Measurements from ENCODE around the gene MYO1H. TPM values are rescaled to one million over a fixed set of nuclear protein-coding genes. Genes with fewer than 3 reads are reported as not detected.

The MYO1H gene
- total RNA-seq, 1 experiment from 2014 or later, result 0.26 TPM

GRCh38 chr12:109421355-109422087, 73.8 kb downstream of the MYO1H start:
- H3K4me1 Mint-ChIP-seq, result no peaks in the 10 kb centered on the region
- Histone ChIP-seq H4K8ac (replicated peaks; ENCODE audit: insufficient read length, low read depth, low read length) (no peak overlapping the region), H3K56ac (ENCODE audit: insufficient read length, low read depth, low read length) (no peak overlapping the region), H3K79me2 (ENCODE audit: insufficient read depth, low read length) (no peaks in the 10 kb centered on the region), H2AFZ (ENCODE audit: low read length) (no peak overlapping the region), H3K23me2 (ENCODE audit: insufficient read length, low read depth, low read length, poor library complexity, severe bottlenecking) (no peaks in the 10 kb centered on the region), H2BK20ac (ENCODE audit: low read depth, low read length, poor library complexity, severe bottlenecking) (no peak overlapping the region), H3K18ac (ENCODE audit: insufficient read length, low read depth, low read length) (no peak overlapping the region), H3K14ac (ENCODE audit: insufficient read depth, low read length) (no peak overlapping the region), H2BK120ac (ENCODE audit: low read depth, low read length, poor library complexity, severe bottlenecking) (no peak overlapping the region), H4K91ac (ENCODE audit: insufficient read length, low read depth, low read length) (no peak overlapping the region), H3K79me1 (ENCODE audit: insufficient read depth, low read depth, low read length, poor library complexity, severe bottlenecking) (no peaks in the 10 kb centered on the region), H3K4me2 (ENCODE audit: insufficient read depth, insufficient read length, low read length) (no peak overlapping the region), H3T11ph (ENCODE audit: low read length) (no peak overlapping the region), H3K23ac (ENCODE audit: insufficient read length, low read depth, low read length) (no peak overlapping the region), H4K20me1 (ENCODE audit: control insufficient read depth, insufficient read depth, insufficient read length) (no peaks in the 10 kb centered on the region), H3K4me1 (ENCODE audit: insufficient read depth, low read length) (no peaks in the 10 kb centered on the region), H3K27ac (ENCODE audit: insufficient read length, low read depth, low read length) (no peak overlapping the region), H2BK5ac (ENCODE audit: insufficient read length, low read length) (no peak overlapping the region), H3K4ac (ENCODE audit: low read depth, low read length) (no peak overlapping the region), H2AK5ac (ENCODE audit: insufficient read length, low read length) (no peak overlapping the region), H4K5ac (ENCODE audit: insufficient read length, low read depth, low read length) (no peak overlapping the region), H2BK12ac (ENCODE audit: insufficient read length, low read depth, low read length) (no peak overlapping the region), H3K27me3 (ENCODE audit: insufficient read depth, low read length) (no peaks in the 10 kb centered on the region), H2BK15ac (ENCODE audit: low read depth, low read length) (no peak overlapping the region), H3K9ac (ENCODE audit: extremely low read depth, insufficient read length, low read length) (no peak overlapping the region), H3K9me3 (ENCODE audit: control insufficient read depth, low read depth, low read length) (no peaks in the 10 kb centered on the region)
- no peak for TF ChIP-seq CTCF (conservative IDR thresholded peaks at IDR 0.05)
- no peak for DNase-seq
- WGBS (ENCODE audit: extremely low coverage, insufficient read length, low lambda C conversion rate), result no CpG with 5 or more reads among the region's 8 CpGs
- no peak overlapping the region for H3K4me3 Mint-ChIP-seq
- no peak overlapping the region for H3K27ac Mint-ChIP-seq
- no peaks in the 10 kb centered on the region for H3K36me3 Mint-ChIP-seq (ENCODE audit: insufficient read depth in 1 of 3, low read depth in 3 of 3)
- peaks cover 2% of the 10 kb centered on the region; the same call in 1 of the 2 replicates for H3K27me3 Mint-ChIP-seq (ENCODE audit: low read depth)
- H3K9me3 Mint-ChIP-seq, result peaks cover 0 to 2% of the 10 kb centered on the region in 2 experiments; a peak in 2 of 5 replicates

Data from H9 (cell line).